Stimulated activated CD8-positive, alpha-beta memory T cell treated with anti-CD3 and anti-CD28 coated beads, Interleukin-7, amount 100 ng/mL, for 4 hours (primary cell): Measurements from ENCODE around the gene PCSK2.

Experiments
- DNase-seq, 2 donors: peaks; one replicate each; pipeline ENCODE4 v3.0.0-alpha.2; 2020; ENCODE audit warnings: low read depth in 2 of 2

The PCSK2 gene

DNA sequence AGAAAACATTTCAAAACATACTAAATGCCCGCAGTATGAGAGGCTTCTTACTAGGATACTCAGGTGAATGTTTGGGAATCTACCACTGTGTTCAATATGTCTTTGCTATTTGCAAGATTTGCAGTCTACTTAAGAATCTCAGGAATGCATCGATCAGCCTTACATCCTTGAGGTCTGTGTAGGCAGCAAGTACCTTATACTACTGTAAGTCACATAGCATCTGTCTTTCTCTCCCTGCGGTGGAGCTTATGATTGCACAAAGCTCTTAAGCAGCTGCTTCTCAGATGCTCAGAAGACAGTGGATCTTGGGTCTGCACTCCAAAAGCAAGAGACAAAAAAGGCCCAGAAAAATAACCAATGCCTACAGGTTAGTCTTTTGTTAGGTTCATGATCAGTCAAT is 21.4 kb downstream of the PCSK2 start:
- DNase-seq, result no peak

DNA sequence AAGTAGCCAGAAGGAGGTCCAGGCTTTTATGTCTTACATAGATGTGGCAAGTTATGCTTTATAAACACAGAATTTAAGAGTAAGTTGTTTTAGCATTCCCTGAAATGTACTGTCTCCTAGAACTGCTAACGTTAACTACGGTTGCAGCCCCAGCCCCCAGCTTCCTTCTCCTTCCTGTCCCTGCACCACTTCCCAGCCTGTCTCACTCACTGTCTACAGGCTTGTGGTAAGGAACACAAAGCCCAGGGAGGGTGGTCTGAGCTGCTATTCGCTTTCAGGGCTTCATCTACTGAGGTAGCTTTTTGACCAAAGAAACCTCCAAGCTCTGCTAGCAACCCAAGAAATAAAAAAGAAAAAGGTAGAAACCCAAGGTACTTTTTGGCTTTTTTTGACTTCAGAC is 35.9 kb downstream of the PCSK2 start:
- no peak for DNase-seq

DNA sequence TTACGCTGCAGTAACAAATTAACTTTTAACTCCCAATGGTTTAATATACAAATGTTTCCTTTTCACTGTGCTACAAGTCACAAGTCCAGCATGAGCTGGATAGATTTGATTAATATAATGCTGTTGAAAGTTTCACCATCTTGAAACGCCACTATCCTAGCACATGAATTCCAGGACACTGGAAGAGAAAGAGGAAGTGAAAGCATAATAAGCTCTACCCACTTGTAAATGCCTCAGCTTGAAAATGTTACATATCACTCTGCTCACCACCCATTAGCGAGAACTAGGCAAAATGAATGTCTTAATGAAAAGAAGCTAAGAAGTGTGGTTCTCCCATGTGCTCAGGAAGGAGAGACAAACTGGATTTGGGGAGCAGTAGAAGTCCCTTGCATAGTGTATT is 46.9 kb downstream of the PCSK2 start:
- no peak for DNase-seq

DNA sequence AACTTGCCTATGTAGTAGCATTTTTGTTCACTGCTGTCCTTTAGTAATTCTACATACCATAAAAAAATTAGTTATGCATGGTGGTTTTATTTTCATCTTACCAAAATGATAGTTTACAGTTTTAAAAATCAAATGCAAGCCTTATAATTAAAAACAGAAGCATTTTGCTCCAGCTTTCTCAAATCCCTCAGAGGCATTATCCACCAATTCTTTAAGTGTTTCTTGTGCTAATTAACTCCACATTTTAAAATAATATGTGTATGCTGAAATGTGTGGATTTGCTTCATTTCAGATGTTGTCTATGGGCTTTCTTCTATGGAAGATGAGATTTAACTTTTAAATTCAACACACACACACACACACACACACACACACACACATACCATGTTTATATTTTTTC is 49.3 kb downstream of the PCSK2 start:
- no peak for DNase-seq

DNA sequence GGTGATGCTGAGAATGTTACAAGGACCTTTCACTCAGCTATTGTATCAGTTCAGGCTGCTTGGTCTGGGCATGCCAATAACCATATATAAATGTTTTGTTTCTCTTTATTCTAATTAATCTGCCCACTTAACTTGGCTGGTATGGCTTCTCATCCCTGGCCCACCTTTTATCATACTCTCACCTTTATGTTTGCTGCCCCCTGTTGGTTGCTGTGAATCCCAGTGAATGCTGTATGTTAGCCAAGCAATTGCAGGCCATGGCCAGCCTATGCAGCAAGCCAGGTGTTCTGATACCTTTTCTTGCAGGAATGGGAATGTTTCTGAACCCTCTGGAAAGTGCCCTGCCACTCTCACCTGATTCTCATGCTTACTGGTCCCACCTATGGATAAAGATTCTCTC is 54.6 kb downstream of the PCSK2 start:
- DNase-seq, result no peak

DNA sequence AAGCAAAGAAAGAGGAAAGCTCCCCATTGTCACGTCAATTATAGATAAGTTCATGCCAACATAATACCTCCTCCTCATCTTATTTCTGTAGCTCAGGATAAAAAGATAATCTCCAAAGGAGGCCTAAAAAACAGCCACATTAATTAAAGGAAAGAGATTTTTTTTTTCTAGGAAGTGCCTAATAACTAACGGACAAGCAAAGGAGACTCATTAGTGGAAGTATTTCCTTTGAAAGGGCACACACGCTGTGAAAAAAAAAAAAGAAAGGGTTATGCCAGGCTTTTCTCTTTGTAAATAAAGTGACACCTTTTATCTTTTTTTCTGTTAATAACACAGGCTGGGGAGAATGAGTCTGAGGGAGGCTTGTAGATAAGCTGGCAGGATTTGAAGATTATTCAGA is 55.7 kb downstream of the PCSK2 start:
- DNase-seq, result no peak

DNA sequence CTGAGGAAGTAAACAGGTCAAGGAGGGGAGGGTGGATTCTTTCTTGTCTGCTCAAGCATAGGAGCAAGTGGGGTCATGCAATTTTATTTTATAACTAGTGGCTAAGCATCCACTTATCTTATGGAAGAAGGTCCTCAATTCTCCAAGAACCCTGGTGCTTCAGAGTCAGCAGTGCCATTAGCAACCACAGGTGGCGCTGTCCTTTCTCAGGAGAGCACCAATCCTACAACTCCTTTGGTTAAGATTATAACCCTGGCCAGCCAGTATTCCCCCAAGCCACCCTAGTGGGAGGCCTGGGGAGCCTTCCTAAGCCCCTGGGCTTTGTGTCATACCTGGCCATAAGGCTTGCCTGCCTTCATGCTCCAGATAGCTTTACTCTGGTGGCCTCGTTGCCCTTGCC is 60.7 kb downstream of the PCSK2 start:
- no peak for DNase-seq

DNA sequence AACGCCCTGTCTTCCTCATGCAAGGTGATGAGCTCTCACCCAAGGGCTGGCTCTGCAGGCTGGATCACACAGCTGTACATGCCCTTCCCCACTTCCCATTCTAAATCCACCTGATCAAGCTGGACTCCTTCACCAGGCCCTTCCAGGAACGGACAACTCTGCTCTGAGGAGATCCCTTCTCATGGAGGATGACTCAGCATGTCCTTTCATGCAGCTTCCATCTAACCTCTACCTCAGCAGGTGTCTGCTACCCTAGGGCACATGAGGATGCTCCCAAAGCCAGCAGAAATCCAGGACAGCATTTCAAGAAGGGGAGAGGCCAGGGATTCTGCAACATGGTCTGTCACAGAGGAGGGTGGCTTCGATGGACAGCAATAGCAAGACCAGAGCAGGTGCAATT is 61.2 kb downstream of the PCSK2 start:
- DNase-seq, result no peak

DNA sequence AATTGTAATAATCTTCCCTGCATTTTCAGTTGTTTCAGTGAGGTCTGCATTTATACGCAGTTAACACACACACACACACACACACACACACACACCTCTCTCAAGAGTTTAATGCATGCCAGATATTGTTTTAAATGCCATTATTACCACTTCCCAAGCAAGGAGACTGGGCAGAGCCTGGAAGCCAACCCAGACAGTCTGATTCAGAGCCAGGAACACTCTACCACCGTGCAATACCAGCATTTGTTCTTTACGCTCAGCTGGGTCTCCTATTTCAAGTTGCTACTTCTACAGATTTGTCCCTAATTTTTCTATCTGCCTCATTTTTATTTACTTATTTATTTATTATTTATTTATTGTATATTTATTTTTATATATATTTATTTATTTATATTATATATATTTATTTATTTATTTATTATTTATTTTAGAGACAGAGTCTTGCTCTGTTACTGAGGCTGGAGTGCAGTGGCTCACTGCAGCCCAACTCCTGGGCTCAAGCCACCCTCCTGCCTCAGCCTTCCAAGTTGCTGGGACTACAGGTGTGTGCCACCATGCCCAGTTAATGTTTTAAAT is 68.4 kb downstream of the PCSK2 start:
- no peak for DNase-seq

DNA sequence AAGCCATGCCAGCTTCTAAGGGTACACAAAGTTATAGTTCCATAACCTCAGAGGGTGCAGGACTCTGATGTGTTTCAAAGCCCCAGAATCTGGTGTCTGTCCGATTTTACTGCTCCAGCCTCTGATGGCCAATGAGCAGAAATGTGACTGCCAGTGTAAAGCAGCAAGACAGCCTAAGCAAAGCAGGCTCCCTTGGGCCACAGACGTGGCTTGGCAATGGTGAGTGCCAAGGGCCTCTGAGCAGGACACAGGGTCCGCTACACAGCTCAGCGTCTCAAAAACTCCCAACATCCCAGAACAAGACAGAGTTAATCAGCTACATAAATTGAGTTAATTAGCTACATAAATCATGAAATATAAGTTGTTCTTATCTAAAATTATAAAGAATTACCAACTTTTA is 69.2 kb downstream of the PCSK2 start:
- DNase-seq, result no peak

DNA sequence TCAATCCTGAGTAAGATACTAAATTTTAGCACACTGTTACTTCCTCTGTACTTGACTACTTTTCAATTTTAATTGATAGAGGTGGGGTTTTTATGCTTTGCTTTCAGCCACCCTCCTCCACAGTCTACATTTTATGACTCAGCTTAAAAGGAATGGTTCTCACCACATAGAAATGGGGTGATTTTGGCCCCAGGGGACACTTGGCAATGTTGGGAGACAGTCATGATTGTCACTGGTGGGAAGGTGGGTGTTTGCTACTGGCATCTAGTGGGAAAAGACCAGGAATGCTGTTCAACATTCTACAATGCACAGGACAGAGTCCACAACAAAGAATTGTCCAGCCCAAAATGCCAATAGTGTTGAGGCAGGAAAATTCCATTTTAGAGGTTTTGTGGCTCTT is 71.3 kb downstream of the PCSK2 start:
- no peak for DNase-seq

DNA sequence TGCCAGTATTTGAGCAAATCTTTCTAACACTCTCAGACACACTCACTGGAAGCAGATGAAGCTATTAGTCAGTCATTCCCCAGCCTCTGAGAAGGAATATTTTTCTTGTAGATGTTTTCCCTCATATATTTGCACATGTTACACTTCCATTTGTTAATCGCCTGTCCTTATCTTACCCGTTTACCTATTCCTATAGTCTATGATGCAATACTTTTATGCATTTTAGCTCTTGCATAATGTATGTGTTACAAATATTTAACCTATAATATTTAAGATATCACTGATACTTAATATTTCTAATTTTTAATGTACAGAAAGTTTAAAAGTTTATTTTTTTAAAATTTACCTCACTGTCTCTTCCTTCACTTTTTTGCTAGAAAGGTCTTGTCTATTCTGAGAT is 71.9 kb downstream of the PCSK2 start:
- DNase-seq, result no peak

DNA sequence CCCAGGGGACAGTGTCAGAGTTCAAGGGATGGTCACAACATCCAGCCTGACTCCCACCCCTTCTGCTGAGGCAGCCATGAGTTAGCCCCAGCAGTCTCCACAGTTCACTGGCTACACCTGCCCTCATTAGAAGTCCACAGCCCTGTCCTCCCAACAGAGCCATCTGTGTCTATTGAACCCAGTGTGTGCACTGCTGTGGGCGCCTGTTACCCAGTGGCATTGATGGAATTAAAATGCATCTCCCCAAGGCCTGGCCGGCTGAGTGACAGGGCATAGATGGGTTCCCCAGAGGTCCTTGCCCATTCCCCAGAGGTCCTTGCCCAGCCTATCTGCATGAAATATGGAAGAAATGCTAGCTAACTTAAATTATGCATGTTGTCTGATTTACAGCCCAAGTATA is 73.3 kb downstream of the PCSK2 start:
- DNase-seq, result no peak

DNA sequence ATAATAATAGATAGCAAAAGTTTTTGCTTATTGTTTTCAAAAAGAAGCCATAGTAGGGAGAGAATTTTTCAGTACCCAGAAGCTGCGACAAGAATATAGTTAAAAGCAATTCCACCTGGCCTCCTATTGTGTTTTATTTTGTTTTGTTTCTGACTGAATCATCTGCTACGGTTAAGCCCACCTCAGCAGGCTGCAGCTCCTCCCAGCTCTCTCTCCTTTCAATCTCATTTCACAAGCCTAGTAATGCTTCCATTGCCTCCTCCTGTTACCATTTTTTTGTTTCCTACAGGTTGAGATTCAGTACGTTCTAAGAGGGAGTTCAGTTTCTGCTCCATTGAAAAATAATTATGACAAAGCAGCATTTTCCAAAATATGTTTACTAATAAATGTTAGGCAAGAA is 77.9 kb downstream of the PCSK2 start:
- DNase-seq, result no peak

DNA sequence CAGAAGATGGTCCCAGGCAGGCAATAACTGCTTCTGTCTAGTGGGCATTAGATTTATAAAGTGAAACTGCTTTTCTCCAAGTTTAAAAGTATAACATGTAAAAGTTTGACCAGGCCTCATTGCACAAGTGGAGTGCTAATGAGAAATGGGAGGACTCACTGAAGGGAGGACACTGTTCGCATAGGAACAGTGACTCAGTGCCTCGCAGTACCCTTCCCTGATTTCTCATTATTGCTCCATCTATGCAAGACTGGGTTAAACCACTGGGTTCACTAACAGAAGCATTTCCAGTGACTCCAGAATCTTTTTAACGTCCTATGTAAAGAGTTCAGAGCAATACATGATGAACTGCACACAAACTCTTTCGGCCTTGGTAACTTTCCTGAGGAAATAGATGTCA is 79.6 kb downstream of the PCSK2 start:
- no peak for DNase-seq

DNA sequence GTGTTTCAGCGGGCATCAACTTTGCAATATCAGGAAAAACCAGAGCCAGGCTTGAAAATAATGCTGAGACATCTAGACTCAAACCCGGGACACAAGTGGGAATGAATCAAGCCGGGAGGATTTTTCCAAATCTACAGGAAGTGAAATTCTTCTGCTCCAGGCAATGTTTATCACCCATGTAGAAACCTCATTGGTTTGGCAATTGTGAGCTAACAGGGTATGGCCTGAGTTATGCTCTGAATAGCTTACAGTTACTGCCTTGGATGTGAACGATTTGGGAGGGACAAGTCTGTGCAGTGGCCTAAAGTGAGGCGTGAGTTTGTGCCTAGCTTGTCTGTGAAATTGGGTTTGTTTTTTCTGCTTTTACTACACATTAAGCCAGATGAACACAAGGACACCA is 87.4 kb downstream of the PCSK2 start:
- no peak for DNase-seq

DNA sequence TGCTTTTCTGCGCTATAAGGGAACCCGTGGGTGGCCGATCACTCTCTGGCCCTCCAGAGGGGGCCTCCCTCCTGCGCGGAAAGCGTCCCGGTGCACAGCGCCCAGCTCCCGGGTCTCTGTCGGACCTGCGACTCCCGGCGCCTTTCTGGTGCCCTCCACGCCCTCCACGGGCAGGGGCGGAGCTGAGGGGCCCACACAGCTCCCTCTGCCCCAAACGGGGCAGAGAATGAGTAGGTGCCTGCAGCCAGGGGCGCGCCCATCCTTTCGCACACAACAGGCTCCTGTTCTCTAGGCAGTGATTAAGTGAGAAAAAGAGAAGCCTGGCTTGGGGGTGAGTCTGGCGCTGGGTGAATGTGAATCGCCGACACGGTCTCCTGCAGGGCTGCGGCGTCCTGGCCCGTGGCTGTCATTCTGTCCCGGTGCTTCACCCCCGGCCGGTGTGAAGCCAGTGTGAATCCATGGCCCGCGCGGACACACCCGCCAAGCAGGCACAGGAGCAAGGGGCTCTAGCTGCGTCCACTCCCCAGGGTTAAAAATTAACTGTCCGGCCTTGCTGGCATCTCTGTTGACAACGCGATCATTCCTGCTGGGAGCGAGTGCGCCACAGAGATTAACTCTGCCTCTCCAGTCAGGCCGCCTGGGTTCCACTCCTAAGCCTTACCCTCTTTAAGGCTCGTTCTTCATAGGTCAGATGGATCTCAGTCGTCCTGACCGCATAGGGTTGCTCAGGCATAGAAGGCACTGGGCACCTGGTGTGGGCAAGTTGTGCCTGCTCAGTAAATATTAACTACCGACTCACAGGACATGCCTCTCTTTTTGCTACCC is 88.8 kb downstream of the PCSK2 start:
- DNase-seq, result no peak

DNA sequence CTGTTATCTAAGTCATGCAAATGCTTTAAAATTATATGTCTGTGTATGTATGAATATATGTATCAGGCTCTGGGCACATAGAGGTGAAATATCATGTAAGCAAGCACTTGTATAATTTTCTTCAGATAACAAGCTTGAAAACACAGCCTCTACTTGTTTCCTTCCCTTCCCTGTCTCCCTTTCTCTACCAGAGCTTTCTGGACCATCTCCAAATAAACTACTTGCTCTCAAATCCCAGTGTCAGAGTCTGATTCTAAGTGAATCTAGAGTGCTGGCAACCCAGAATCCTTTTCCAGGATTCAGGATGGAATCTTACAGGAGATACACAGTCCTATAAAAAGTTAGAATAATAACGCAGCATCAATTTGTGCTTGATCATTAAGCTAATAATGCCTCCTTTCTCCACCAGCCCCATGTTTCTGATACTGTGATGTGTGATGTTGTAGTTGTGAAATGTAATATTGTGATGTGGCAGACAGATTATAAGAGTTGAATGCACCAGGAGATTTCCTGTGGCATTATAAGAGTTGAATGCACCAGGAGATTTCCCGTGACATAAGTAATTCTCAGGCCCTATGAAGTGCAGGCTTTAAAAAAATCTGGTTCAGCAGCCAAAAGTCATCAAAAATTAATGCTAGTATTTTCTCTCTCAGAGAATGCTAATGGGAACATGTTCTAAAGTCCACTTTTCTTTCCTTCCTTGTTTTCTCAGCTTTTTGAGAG is 89.6 kb downstream of the PCSK2 start:
- no peak for DNase-seq

DNA sequence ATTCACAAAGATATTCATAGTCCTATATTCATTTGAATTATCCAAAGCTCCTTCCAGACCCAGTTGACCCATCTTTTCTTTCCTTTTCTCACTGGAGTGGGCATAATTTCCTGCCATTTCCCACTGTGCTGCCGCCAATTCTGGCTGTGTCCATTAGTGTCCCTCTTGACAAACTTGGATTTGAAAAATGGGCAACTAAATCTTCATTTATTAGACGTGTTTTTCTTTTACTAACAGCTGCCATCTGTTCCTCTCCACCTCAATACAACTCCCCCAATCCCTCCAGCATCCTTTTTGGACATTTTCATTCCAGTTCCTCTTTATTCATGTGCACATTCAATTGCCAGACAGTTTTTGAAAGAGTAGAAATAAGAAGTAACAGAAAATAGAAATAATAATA is 90.5 kb downstream of the PCSK2 start:
- DNase-seq, result no peak

DNA sequence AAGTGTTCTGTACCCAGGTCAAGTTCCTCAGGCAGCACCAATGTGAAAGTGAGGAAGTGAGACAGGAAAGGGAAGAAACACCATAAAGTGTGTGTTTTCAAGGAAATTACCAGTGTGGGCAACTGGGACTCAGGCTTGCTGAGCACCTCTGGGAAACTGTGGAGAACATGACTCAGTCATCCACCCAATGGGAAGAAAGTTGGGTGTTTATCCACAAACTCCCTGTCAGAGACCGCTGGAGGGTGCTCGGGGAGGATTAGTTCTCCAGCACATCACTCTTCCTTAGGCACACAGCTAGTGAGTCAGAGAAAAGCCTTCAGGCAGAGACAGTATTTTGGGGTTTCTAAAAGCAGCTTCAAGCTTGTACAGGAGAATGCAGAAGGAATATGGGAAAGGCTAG is 93.6 kb downstream of the PCSK2 start:
- DNase-seq, result no peak

DNA sequence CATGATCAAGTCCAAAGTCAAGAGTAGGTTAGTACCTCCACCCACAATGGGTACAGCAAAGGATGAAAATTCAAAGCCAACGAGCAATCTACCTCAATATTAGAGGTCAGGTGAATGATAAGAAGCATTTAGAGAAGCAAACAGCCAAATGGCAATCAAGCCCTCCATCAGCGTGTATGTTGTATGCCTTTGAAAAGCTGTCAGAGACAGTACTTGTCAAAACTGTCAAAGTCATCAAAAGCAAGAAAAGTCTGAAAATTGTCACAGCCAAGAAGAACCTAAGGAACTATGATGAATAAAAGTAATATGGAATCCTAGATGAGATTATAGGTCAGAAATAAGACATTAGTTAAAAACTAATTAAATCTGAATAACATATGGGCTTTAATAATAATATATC is 99.3 kb downstream of the PCSK2 start:
- no peak for DNase-seq

DNA sequence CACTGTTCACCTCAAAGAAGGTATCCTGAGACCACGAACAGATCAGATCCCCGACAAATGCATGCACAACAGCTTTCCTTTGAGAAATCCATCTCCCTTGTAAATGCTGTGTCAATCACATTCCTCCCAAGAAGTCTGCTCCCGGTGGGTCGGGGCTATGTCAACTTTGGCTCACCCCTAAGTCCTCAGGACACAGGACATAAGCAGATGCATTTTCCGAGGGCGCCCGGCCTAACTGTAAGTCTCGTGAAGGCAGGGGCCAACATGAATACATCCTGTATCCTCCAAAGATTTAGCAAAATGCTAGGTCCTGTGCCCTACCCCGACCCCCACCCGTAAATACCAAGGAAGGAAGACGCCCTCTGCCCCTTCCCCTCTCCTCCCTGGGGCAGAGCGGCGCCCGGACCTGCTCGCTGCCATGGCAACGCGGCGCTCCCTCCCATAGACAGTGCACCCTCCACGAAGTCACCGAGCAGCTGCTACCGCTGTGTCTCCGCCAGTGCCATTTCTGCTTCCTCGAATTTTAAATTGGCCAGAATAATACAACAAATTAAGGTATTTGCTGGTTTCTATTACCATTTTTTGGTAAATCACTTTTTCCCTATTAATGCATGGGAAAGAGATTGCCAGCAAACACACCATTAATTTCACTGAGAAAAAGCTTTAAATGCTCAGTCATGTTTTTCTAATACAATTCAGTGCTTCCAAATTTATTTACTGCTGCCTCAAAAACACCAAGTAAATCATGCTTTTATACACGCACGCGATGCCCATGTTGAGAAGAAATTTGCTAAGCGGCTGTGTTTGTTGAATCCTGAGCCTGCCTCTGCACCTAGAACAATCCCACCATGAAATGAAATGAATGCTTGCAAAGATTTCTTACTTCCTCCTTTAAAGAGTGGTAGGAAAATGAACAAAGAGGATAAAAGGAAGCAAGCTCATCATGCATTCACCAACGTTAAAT is 100.6 kb downstream of the PCSK2 start:
- DNase-seq, result no peak
